ENCODE results near the gene URB1.

Gene URB1

GRCh38 chr21:32353002-32353711 is 39.7 kb downstream of the URB1 start:
- TF ChIP-seq REST (IDR thresholded peaks at IDR 0.05; ENCODE audit: insufficient read depth in 1 of 2, low read depth in 2 of 2, low read length in 2 of 2) (no peak), TAF1 (IDR thresholded peaks at IDR 0.05; ENCODE audit: borderline replicate concordance, insufficient read depth, low read length) (no peak), POLR2AphosphoS5 (IDR thresholded peaks at IDR 0.05; ENCODE audit: low read depth, low read length) (no peak), FOXP2 (optimal IDR thresholded peaks at IDR 0.05; ENCODE audit: borderline replicate concordance, extremely low read depth, extremely low read length, insufficient read depth) (no peak), SIN3A (IDR thresholded peaks at IDR 0.05; ENCODE audit: borderline replicate concordance, insufficient read depth, low read length) (no peak)

- no peak for TF ChIP-seq TAF1 (IDR thresholded peaks at IDR 0.05; ENCODE audit: borderline replicate concordance, insufficient read depth, low read length)
- no peak for TF ChIP-seq POLR2AphosphoS5 (IDR thresholded peaks at IDR 0.05; ENCODE audit: low read depth, low read length)
- TF ChIP-seq REST (IDR thresholded peaks at IDR 0.05; ENCODE audit: insufficient read depth in 1 of 2, low read depth in 2 of 2, low read length in 2 of 2), result no peak
- TF ChIP-seq SIN3A (IDR thresholded peaks at IDR 0.05; ENCODE audit: borderline replicate concordance, insufficient read depth, low read length), result no peak
- TF ChIP-seq FOXP2 (optimal IDR thresholded peaks at IDR 0.05; ENCODE audit: borderline replicate concordance, extremely low read depth, extremely low read length, insufficient read depth), result no peak
These were observed 40.3 kb downstream of the URB1 start for GRCh38 chr21:32352526-32352925.

- TF ChIP-seq REST (IDR thresholded peaks at IDR 0.05; ENCODE audit: insufficient read depth in 1 of 2, low read depth in 2 of 2, low read length in 2 of 2) (no peak), FOXP2 (optimal IDR thresholded peaks at IDR 0.05; ENCODE audit: borderline replicate concordance, extremely low read depth, extremely low read length, insufficient read depth) (no peak), TAF1 (IDR thresholded peaks at IDR 0.05; ENCODE audit: borderline replicate concordance, insufficient read depth, low read length) (no peak), POLR2AphosphoS5 (IDR thresholded peaks at IDR 0.05; ENCODE audit: low read depth, low read length) (no peak), SIN3A (IDR thresholded peaks at IDR 0.05; ENCODE audit: borderline replicate concordance, insufficient read depth, low read length) (no peak)
These were observed 41.4 kb downstream of the URB1 start for GRCh38 chr21:32351428-32351827.

GRCh38 chr21:32350981-32351380 is 41.8 kb downstream of the URB1 start:
- TF ChIP-seq REST (IDR thresholded peaks at IDR 0.05; ENCODE audit: insufficient read depth in 1 of 2, low read depth in 2 of 2, low read length in 2 of 2) (no peak), POLR2AphosphoS5 (IDR thresholded peaks at IDR 0.05; ENCODE audit: low read depth, low read length) (no peak), FOXP2 (optimal IDR thresholded peaks at IDR 0.05; ENCODE audit: borderline replicate concordance, extremely low read depth, extremely low read length, insufficient read depth) (no peak), TAF1 (IDR thresholded peaks at IDR 0.05; ENCODE audit: borderline replicate concordance, insufficient read depth, low read length) (no peak), SIN3A (IDR thresholded peaks at IDR 0.05; ENCODE audit: borderline replicate concordance, insufficient read depth, low read length) (no peak)
